HTR-8/SVneo (cell line): ENCODE data around the gene BPIFB2.

Experiments used
- DNase-seq: peaks from one replicate; pipeline ENCODE4 v3.0.0; 2011; ENCODE audit warnings: low spot score, mixed read lengths; ENCODE audit not compliant: insufficient read length
- FAIRE-seq: peaks from 2 replicates; lab custom pipeline; 2011; peaks lifted over from hg19 to GRCh38; lab: Jason Lieb, UNC

Gene BPIFB2

GRCh38 chr20:33004141-33004751, 3.3 kb upstream of the BPIFB2 start, which contains the start of gene SUN5:
Gene SUN5, minus strand, starts transcription at chr20:33004433. Its CDS starts 93 bp downstream, at chr20:33004340.
- no peak for DNase-seq
- no peak for FAIRE-seq

- no peak for DNase-seq
- FAIRE-seq, result no peak
Measured at GRCh38 chr20:33005132-33005566, 2.4 kb upstream of the BPIFB2 start.

- DNase-seq (no peak), FAIRE-seq (peak; percentile 44)
Measured at GRCh38 chr20:33005908-33006775, 1.4 kb upstream of the BPIFB2 start.

- FAIRE-seq, result no peak
- no peak for DNase-seq
Measured at GRCh38 chr20:33006776-33007375, 628 bp upstream of the BPIFB2 start.

- peak; percentile 28 for FAIRE-seq
Measured at GRCh38 chr20:33008336-33009213, 1.1 kb downstream of the BPIFB2 start.

GRCh38 chr20:33009214-33010132, 2.0 kb downstream of the BPIFB2 start:
- DNase-seq (no peak), FAIRE-seq (no peak)

More at GRCh38 chr20:33008336-33009213, 1.1 kb downstream of the BPIFB2 start:
- no peak for DNase-seq

- no peak for DNase-seq
- no peak for FAIRE-seq
Measured at GRCh38 chr20:33010133-33010504, 2.6 kb downstream of the BPIFB2 start.

- FAIRE-seq, result peak; percentile 28
- DNase-seq, result no peak
Measured at GRCh38 chr20:33010674-33011449, 3.4 kb downstream of the BPIFB2 start.

GRCh38 chr20:33012327-33013189, 5.1 kb downstream of the BPIFB2 start:
- no peak for DNase-seq
- FAIRE-seq, result no peak

- no peak for DNase-seq
- no peak for FAIRE-seq
Measured at GRCh38 chr20:33013701-33014326, 6.3 kb downstream of the BPIFB2 start.

- peak; percentile 28 for FAIRE-seq
- DNase-seq, result no peak
Measured at GRCh38 chr20:33014336-33015113, 7.0 kb downstream of the BPIFB2 start.

GRCh38 chr20:33015114-33015484, 7.6 kb downstream of the BPIFB2 start:
- FAIRE-seq (no peak), DNase-seq (no peak)

GRCh38 chr20:33015700-33016580, 8.4 kb downstream of the BPIFB2 start:
- FAIRE-seq, result no peak
- no peak for DNase-seq

GRCh38 chr20:33016581-33017109, 9.1 kb downstream of the BPIFB2 start:
- FAIRE-seq (no peak), DNase-seq (no peak)

- DNase-seq (no peak), FAIRE-seq (peak; percentile 62)
Measured at GRCh38 chr20:33017542-33017941, 10.0 kb downstream of the BPIFB2 start.
